ENCODE measurements around the gene MGAT5.

- TF ChIP-seq CREB5 (CRISPR knock-in tag; IDR thresholded peaks at IDR 0.05; ENCODE audit: low read depth) (no peak), ZNF565 (CRISPR knock-in tag; conservative IDR thresholded peaks at IDR 0.05; ENCODE audit: low read depth) (no peak), PPARA (CRISPR knock-in tag; IDR thresholded peaks at IDR 0.05; ENCODE audit: borderline replicate concordance) (no peak), PATZ1 (CRISPR knock-in tag; IDR thresholded peaks at IDR 0.05; ENCODE audit: borderline replicate concordance) (no peak), ESRRG (CRISPR knock-in tag; IDR thresholded peaks at IDR 0.05) (no peak)
These were observed 18.2 kb upstream of the MGAT5 start for GRCh38 chr2:134235510-134236144.
